Nephron progenitor cell (in vitro differentiated cells): ENCODE measurements around the gene MAPK7.

Experiments used
- DNase-seq: peaks from one replicate; pipeline ENCODE4 v3.0.0; 2021
- H3K27ac Mint-ChIP-seq: 2 replicates; pipeline ENCODE4 v1.8.0; 2021; ENCODE audit warnings: mild to moderate bottlenecking, moderate library complexity, mixed read lengths
- H3K27me3 Mint-ChIP-seq: 2 replicates; pipeline ENCODE4 v1.8.0; 2021; ENCODE audit warnings: mild to moderate bottlenecking, low read depth, mixed read lengths; ENCODE audit not compliant: poor library complexity
- H3K36me3 Mint-ChIP-seq: 2 replicates; pipeline ENCODE4 v1.8.0; 2021; ENCODE audit warnings: low read depth, mixed read lengths
- H3K4me1 Mint-ChIP-seq: 2 replicates; pipeline ENCODE4 v1.8.0; 2021; ENCODE audit warnings: mixed read lengths
- H3K4me3 Mint-ChIP-seq: 2 replicates; pipeline ENCODE4 v1.8.0; 2021; ENCODE audit warnings: mild to moderate bottlenecking, moderate library complexity, mixed read lengths
- H3K9me3 Mint-ChIP-seq: 2 replicates; pipeline ENCODE4 v1.8.0; 2021; ENCODE audit warnings: mild to moderate bottlenecking, moderate library complexity, mixed read lengths
- TF ChIP-seq, protein P1 (sequence below): fragments of 200-600 bp; sonication (generic); IDR thresholded peaks from 2 replicates; pipeline ENCODE4 v1.5.0; 2021; ENCODE audit warnings: antibody characterized with exemption

Gene MAPK7

DNA sequence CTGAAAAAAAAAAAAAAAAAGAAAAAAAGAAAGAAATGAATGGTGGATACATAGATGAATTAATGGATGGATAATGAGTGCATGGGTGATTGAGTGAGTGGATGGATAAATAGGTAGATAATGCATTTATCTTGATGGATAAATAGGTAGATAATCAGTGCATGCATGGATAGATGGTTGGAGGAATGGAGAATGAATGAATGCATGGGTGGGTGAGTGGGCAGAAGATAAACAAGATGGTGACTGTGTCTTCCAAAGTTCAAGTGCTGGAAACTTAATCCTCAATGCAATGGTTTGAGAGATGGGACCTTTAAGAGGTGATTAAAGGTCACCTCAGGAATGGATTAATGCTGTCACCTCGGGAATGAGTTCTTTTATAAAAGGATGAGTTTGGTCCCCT is 26.0 kb downstream of the MAPK7 start:
- Mint-ChIP-seq H3K27ac (no peak overlapping the region), H3K27me3 (no peaks in the 10 kb centered on the region), H3K36me3 (no peaks in the 10 kb centered on the region), H3K4me3 (no peak overlapping the region), H3K4me1 (no peaks in the 10 kb centered on the region), H3K9me3 (no peaks in the 10 kb centered on the region)
- DNase-seq = no peak
- TF ChIP-seq, protein P1, sequence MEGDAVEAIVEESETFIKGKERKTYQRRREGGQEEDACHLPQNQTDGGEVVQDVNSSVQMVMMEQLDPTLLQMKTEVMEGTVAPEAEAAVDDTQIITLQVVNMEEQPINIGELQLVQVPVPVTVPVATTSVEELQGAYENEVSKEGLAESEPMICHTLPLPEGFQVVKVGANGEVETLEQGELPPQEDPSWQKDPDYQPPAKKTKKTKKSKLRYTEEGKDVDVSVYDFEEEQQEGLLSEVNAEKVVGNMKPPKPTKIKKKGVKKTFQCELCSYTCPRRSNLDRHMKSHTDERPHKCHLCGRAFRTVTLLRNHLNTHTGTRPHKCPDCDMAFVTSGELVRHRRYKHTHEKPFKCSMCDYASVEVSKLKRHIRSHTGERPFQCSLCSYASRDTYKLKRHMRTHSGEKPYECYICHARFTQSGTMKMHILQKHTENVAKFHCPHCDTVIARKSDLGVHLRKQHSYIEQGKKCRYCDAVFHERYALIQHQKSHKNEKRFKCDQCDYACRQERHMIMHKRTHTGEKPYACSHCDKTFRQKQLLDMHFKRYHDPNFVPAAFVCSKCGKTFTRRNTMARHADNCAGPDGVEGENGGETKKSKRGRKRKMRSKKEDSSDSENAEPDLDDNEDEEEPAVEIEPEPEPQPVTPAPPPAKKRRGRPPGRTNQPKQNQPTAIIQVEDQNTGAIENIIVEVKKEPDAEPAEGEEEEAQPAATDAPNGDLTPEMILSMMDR = no peak

DNA sequence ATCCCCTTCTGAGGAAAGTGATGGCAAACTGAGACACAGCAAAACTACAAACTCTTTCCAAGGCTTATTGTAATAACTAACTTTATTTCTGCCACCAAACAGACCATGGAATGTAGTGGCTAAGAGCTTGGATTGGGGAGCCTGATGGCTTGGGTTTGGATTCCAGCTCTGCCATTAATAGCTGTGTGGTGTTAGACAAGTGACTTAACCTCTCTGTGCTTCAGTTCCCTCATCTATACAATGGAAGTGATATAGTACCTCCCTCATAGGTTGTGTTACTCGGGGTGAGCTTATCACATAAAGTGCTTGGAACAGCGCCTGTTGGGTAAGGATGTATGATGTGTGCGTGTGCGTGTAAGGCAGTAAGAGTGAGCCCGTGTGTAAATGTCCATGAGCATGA is 26.8 kb downstream of the MAPK7 start:
- Mint-ChIP-seq H3K4me1 (peaks cover 2% of the 10 kb centered on the region), H3K36me3 (no peaks in the 10 kb centered on the region), H3K9me3 (no peaks in the 10 kb centered on the region), H3K4me3 (no peak overlapping the region), H3K27me3 (no peaks in the 10 kb centered on the region), H3K27ac (no peak overlapping the region)
- no peak for DNase-seq
- TF ChIP-seq, protein P1 = no peak

DNA sequence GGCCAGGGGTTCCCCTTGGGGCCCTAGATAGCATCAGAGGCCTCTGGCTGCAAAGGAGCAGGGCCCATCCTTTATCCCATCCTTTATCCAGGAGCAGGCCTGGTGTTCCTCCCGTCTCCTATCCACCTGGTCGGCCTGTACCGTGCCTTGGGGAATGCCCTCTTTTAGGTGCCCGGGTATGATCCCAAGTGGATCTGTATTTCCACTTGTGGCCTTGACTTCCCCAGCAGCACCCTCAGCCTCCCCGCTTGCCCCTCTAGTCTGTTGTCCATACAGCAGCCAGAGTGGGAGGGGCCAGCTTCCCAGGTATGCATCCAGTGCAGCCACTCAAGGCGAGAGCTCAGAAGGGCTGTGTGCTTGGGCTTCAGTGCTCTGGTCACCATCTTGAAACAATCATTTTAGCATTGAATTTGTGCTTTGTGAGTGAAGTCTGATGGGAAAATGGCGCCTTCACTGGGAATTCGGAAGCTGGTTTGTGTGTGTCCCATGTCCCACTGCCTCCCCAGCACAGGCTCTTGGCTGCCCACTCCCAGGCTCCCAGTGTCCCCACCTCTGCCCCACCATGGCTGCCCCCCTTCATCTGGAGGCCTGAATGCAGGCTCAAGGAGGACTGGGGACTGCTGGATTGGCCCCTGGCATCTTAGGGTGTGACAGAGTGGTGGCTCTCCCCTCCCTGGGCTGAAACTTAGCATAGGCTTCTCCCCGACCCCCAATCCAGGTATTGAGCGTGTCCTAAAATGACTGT is 29.5 kb downstream of the MAPK7 start:
- H3K9me3 Mint-ChIP-seq = no peaks in the 10 kb centered on the region
- no peak for DNase-seq
- TF ChIP-seq, protein P1 = no peak
- peaks cover 19% of the 10 kb centered on the region for H3K4me1 Mint-ChIP-seq
- no peaks in the 10 kb centered on the region for H3K36me3 Mint-ChIP-seq
- peaks cover 3% of the 10 kb centered on the region for H3K27me3 Mint-ChIP-seq
- H3K4me3 Mint-ChIP-seq = no peak overlapping the region
- no peak overlapping the region for H3K27ac Mint-ChIP-seq

DNA sequence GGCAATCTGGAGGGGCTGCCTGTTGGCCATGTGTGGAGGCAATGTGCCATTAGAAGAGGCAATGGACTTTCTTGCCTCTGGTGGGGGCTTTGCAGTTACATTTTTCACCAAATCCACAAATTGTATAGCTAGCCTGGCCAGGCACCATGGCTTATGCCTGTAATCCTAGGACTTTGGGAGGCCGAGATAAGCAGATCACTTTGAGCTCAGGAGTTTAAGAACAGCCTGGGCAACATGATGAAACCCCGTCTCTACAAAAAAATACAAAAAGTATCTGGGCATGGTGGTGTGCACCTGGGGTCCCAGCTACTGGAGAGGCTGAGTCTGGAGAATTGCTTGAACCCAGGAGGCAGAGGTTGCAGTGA is 30.0 kb downstream of the MAPK7 start:
- H3K27ac Mint-ChIP-seq = no peak overlapping the region
- H3K27me3 Mint-ChIP-seq = peaks cover 3% of the 10 kb centered on the region
- H3K9me3 Mint-ChIP-seq = no peaks in the 10 kb centered on the region
- H3K4me3 Mint-ChIP-seq = no peak overlapping the region
- no peak for DNase-seq
- H3K36me3 Mint-ChIP-seq = no peaks in the 10 kb centered on the region
- TF ChIP-seq, protein P1 = no peak
- peaks cover 19% of the 10 kb centered on the region for H3K4me1 Mint-ChIP-seq

DNA sequence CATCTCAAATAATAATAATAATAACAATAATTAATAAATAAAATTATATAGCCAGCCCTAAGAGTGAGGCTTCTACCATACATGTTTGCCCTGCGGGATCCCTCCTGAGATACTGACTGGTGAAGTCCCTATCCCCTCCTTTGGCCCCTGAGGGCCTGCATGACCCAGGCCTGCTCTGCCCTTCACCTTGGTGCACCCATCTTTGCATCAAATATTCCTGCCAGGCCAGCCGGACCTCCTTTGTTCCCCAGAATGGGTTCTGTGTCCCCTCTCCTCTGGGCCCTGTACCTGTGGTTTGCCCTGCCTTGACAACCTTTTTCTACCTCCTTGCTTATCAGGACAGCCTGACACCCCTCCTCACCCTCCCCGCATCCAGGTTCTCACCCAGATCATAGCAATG is 30.8 kb downstream of the MAPK7 start:
- H3K4me3 Mint-ChIP-seq = no peak overlapping the region
- H3K27ac Mint-ChIP-seq = no peak overlapping the region
- no peaks in the 10 kb centered on the region for H3K36me3 Mint-ChIP-seq

More for the DNA sequence above, 30.8 kb downstream of the MAPK7 start:
- TF ChIP-seq, protein P1 = no peak
- H3K27me3 Mint-ChIP-seq = peaks cover 3% of the 10 kb centered on the region
- no peak for DNase-seq
- no peaks in the 10 kb centered on the region for H3K9me3 Mint-ChIP-seq
- H3K4me1 Mint-ChIP-seq = peaks cover 24% of the 10 kb centered on the region
